K562 (cell line): ENCODE data around the gene SLC38A1. TPM values are rescaled to one million over a fixed set of nuclear protein-coding genes. Genes with fewer than 3 reads are reported as not detected.

ENCODE experiments used
- ATAC-seq: fragments of 200-7000 bp; cut with Tn5 transposase; 3 replicates; pipeline ENCODE4 v1.9.1; 2020; ENCODE audit warnings: moderate library complexity
- BruUV-seq: library from RNA; stranded (reverse); fragments of 400-500 nt; replicated peaks from 2 replicates; lab custom pipeline; 2021; lab: Mats Ljungman, UMichigan
- CTCF ChIA-PET: fragments of 300-600 bp; formaldehyde crosslinking; extraction: SDS; loops from one replicate; lab custom pipeline; 2021; ENCODE audit warnings: low intra/inter-chr PET ratio; lab: Yijun Ruan, JAX
- POLR2A ChIA-PET: fragments of 300-600, 350-650 bp; sonication (Branson Sonifier 250); formaldehyde crosslinking; extraction: SDS; loops from one replicate; lab custom pipeline; 2021; ENCODE audit warnings: antibody characterized with exemption, inconsistent platforms; lab: Yijun Ruan, JAX
- DNase-seq, 4 experiments: peaks; one replicate each; pipeline versions ENCODE4 v3.0.0 to v3.0.0-alpha.2; 2011 to 2018; ENCODE audit warnings: low spot score in 3 of 4, mixed read lengths in 3 of 4; ENCODE audit errors: extremely low read depth in 1 of 4
- FAIRE-seq: peaks from 2 replicates; lab custom pipeline; 2011; peaks lifted over from hg19 to GRCh38; lab: Jason Lieb, UNC
- H2AFZ ChIP-seq: 2 replicates; pipeline ENCODE4 v1.6.0; 2011; ENCODE audit warnings: low read depth, low read length, control low read depth, inconsistent platforms
- H3K27ac ChIP-seq: fragments of 200-600 bp; 3 replicates; pipeline ENCODE4 v1.8.0; 2011; ENCODE audit warnings: low read depth, mild to moderate bottlenecking, control low read depth, inconsistent platforms, low read length, moderate library complexity, mixed read lengths; ENCODE audit errors: extremely low read depth
- H3K27me3 ChIP-seq, 2 experiments: fragments of 300-600 bp in 1 of 2; 2 replicates in 1 of 2; 3 replicates in 1 of 2; pipeline versions ENCODE4 v1.6.0 to v1.8.0; 2011; ENCODE audit warnings: inconsistent platforms in 2 of 2, low read length in 2 of 2, mild to moderate bottlenecking in 1 of 2, mixed read lengths in 1 of 2, moderate library complexity in 1 of 2; ENCODE audit not compliant: control insufficient read depth in 2 of 2, insufficient read depth in 2 of 2
- H3K36me3 ChIP-seq: fragments of 300-600 bp; 3 replicates; pipeline ENCODE4 v1.8.0; 2011; ENCODE audit warnings: mild to moderate bottlenecking, low read length, inconsistent platforms; ENCODE audit not compliant: control insufficient read depth, insufficient read depth
- H3K4me1 ChIP-seq, 2 experiments: fragments of 200-600 bp in 1 of 2; replicated peaks in 1 of 2; 2 replicates in 1 of 2; 3 replicates in 1 of 2; pipeline versions ENCODE4 v1.5.1 to v1.8.0; 2011; ENCODE audit warnings: inconsistent platforms in 2 of 2, low read length in 2 of 2, mild to moderate bottlenecking in 1 of 2, mixed read lengths in 1 of 2, moderate library complexity in 1 of 2; ENCODE audit not compliant: control insufficient read depth in 2 of 2, insufficient read depth in 2 of 2
- H3K4me2 ChIP-seq: 2 replicates; pipeline ENCODE4 v1.6.1; 2011; ENCODE audit warnings: low read length, control low read depth, inconsistent platforms, mixed read lengths; ENCODE audit not compliant: insufficient read depth
- H3K4me3 ChIP-seq: fragments of 200-600 bp; sonication (generic), shearing (Covaris generic); 2 replicates; pipeline ENCODE4 v1.5.1; 2016; ENCODE audit warnings: control low read depth, inconsistent platforms
- H3K79me2 ChIP-seq: fragments of 200-600 bp; 3 replicates; pipeline ENCODE4 v1.8.0; 2011; ENCODE audit warnings: low read length, inconsistent platforms; ENCODE audit not compliant: control insufficient read depth, insufficient read depth
- H3K9ac ChIP-seq, 2 experiments: 2 replicates each; pipeline versions ENCODE4 v1.6.0 to v1.6.1; 2011; ENCODE audit warnings: low read depth in 2 of 2, low read length in 2 of 2, control low read depth in 1 of 2, inconsistent platforms in 1 of 2, mild to moderate bottlenecking in 1 of 2, mixed read lengths in 1 of 2; ENCODE audit not compliant: insufficient read depth in 1 of 2
- H3K9me1 ChIP-seq: one replicate; pipeline ENCODE4 v1.6.0; 2011; ENCODE audit warnings: inconsistent platforms, mild to moderate bottlenecking, low read length, moderate library complexity; ENCODE audit not compliant: control insufficient read depth, insufficient read depth
- H3K9me3 ChIP-seq: replicated peaks from 2 replicates; pipeline ENCODE4 v1.5.1; 2011; ENCODE audit warnings: low read depth, low read length, inconsistent platforms; ENCODE audit not compliant: control insufficient read depth, insufficient read depth
- H4K20me1 ChIP-seq: replicated peaks from 2 replicates; pipeline ENCODE4 v1.6.1; 2011; ENCODE audit warnings: low read length, inconsistent platforms, mixed read lengths; ENCODE audit not compliant: control insufficient read depth, insufficient read depth
- CBX1 ChIP-seq: sonication (generic); IDR thresholded peaks from 2 replicates; pipeline ENCODE4 v1.6.1; 2016; ENCODE audit warnings: antibody characterized with exemption, low read depth, mild to moderate bottlenecking
- YY1 ChIP-seq, 3 experiments: IDR thresholded peaks; 2 replicates each; pipeline ENCODE4 v1.6.1; 2011; ENCODE audit warnings: low read length in 2 of 3, mild to moderate bottlenecking in 2 of 3, moderate library complexity in 2 of 3, borderline replicate concordance in 1 of 3, control low read depth in 1 of 3, low read depth in 1 of 3; ENCODE audit not compliant: insufficient read depth in 3 of 3, insufficient replicate concordance in 2 of 3, control insufficient read depth in 1 of 3, insufficient read length in 1 of 3; ENCODE audit errors: extremely low read depth in 1 of 3
- ZC3H4 ChIP-seq: sonication (generic); formaldehyde crosslinking; IDR thresholded peaks from 2 replicates; pipeline ENCODE4 v1.9.0; 2021; ENCODE audit warnings: missing genetic modification reagents, borderline replicate concordance
- WGBS: fragments of 100-300 bp; shearing (Covaris generic); methylation state at CpG from one replicate; pipeline ENCODE4 v1.1.6; 2016; ENCODE audit warnings: low coverage, mixed read lengths; ENCODE audit not compliant: insufficient coverage; ENCODE audit errors: missing lambda C conversion rate; 5-methylcytosine and 5-hydroxymethylcytosine counted together
- in situ Hi-C: fragments of 300-500 bp; cut with MboI; formaldehyde crosslinking; loops from 4 replicates; pipeline ENCODE4 v1.15.0; 2018; ENCODE audit warnings: inconsistent platforms, mixed read lengths
- intact Hi-C: fragments of 100-400 bp; cut with micrococcal nuclease; formaldehyde crosslinking; loops from 2 replicates; pipeline ENCODE4 v1.14.2; 2022
- polyA plus RNA-seq, 8 experiments: library from polyadenylated mRNA; depleted of rRNA in 4 of 8; stranded (reverse) in 5 of 8; unstranded in 3 of 8; fragments of >200 nt; fragmentation: Nextera tagmentation in 2 of 8; fragmentation: Illumina TruSeq in 1 of 8; extraction: Ambion mirVana in 2 of 8; extraction: Trizol in 1 of 8; gene quantifications; 2 replicates each; pipeline versions ENCODE4 v1.2.1 to v1.2.3, GENCODE V29; 2011 to 2014; ENCODE audit warnings: inconsistent platforms in 1 of 8, missing spikeins in 1 of 8
- total RNA-seq, 7 experiments: library from RNA; depleted of rRNA in 6 of 7; stranded (reverse); fragments of >200 nt in 6 of 7; fragmentation: Illumina TruSeq in 2 of 7; extraction: Trizol in 2 of 7; gene quantifications; 2 replicates each; pipeline versions ENCODE4 v1.2.1 to v1.2.3, GENCODE V29; 2011 to 2021; ENCODE audit warnings: low replicate concordance in 1 of 7
- TF ChIP-seq, protein P1 (sequence below): conservative IDR thresholded peaks from 2 replicates; pipeline ENCODE4 v1.6.1; 2011; ENCODE audit warnings: low read depth, mild to moderate bottlenecking, low read length; ENCODE audit not compliant: control insufficient read depth
- TF ChIP-seq, protein P2 (sequence below), 2 experiments: IDR thresholded peaks; 2 replicates each; pipeline ENCODE4 v1.6.1; 2011; ENCODE audit warnings: borderline replicate concordance in 1 of 2, control low read depth in 1 of 2, low read depth in 1 of 2, low read length in 1 of 2, mild to moderate bottlenecking in 1 of 2, mixed read lengths in 1 of 2, moderate library complexity in 1 of 2; ENCODE audit not compliant: insufficient read depth in 1 of 2, insufficient read length in 1 of 2, poor library complexity in 1 of 2, severe bottlenecking in 1 of 2; ENCODE audit errors: extremely low read depth in 1 of 2

The SLC38A1 gene
- total and polyA plus RNA-seq, 9 of the 15 experiments (the other 6 are each of a cell fraction or from before 2014, with no cell fraction given) = 51.9 to 112 (median 75.0) TPM

DNA sequence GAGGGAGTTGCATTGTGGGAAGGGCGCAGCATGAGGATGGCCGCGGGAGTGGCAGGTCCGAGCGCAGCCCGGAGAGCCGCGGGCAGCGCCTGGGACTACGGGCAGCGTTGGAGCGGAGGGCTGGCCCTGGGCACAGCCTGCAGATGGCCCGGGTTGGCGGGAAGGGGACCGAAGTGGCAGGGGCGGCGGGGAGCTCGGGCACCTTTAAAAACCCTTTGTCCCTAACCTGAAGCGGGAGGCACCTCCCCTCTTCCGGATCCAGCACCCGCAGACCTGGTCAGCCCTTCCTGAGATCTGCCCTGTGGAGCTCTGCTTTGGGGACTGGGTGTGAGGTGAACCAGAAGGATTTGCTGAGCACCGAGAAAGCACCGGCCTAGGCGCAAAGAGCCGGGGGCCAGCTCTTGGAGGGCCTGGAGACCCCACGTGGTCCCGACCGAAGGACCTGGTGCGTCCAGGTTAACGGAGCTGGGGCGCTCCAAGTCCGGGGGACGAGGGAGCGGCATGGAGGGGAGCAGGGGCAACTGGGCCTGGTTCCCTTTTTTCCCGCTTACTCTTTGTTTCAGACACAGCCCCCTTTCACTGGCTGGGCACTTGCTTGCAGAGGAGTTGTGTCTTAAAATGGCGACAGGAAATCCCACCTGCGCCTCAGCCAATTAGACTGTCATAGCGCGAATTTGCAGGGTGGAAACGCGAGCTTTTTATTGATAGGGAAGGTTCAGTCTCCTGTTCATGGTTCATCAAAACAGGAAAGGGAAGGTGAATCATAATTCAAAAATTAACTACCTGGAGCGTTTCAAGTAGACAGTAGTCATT lies 792 bp upstream of the SLC38A1 start:
- WGBS = 96% methylated on average over 26 of the region's 42 CpGs
- no TSS peak for BruUV-seq
- DNase-seq = no peak

More for the DNA sequence above, 792 bp upstream of the SLC38A1 start:
- H3K27me3 ChIP-seq = no peaks in the 10 kb centered on the region
- peak overlapping the region in 1 of 2 experiments; percentile 99; a peak in 1 of 4 replicates for H3K9ac ChIP-seq
- peaks cover 11% of the 10 kb centered on the region for H4K20me1 ChIP-seq
- peak overlapping the region; percentile 94; the same call in 1 of the 2 replicates for H2AFZ ChIP-seq
- peaks cover 42% of the 10 kb centered on the region for H3K79me2 ChIP-seq
- H3K36me3 ChIP-seq = peaks cover 12% of the 10 kb centered on the region; the same call in 1 of the 3 replicates
- TF ChIP-seq, protein P1, sequence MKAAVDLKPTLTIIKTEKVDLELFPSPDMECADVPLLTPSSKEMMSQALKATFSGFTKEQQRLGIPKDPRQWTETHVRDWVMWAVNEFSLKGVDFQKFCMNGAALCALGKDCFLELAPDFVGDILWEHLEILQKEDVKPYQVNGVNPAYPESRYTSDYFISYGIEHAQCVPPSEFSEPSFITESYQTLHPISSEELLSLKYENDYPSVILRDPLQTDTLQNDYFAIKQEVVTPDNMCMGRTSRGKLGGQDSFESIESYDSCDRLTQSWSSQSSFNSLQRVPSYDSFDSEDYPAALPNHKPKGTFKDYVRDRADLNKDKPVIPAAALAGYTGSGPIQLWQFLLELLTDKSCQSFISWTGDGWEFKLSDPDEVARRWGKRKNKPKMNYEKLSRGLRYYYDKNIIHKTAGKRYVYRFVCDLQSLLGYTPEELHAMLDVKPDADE = no peak
- TF ChIP-seq YY1 (IDR thresholded peaks at IDR 0.05; ENCODE audit: borderline replicate concordance in 1 of 3, control insufficient read depth in 1 of 3, extremely low read depth in 1 of 3, insufficient read depth in 3 of 3, insufficient read length in 1 of 3, insufficient replicate concordance in 2 of 3, low read depth in 1 of 3, low read length in 2 of 3) (peak in 1 of 3 experiments; percentile 37), ZC3H4 (CRISPR knock-in tag) (no peak), CBX1 (peak; percentile 25; the same call in 1 of the 2 replicates)
- TF ChIP-seq, protein P2, sequence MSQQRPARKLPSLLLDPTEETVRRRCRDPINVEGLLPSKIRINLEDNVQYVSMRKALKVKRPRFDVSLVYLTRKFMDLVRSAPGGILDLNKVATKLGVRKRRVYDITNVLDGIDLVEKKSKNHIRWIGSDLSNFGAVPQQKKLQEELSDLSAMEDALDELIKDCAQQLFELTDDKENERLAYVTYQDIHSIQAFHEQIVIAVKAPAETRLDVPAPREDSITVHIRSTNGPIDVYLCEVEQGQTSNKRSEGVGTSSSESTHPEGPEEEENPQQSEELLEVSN (IDR thresholded peaks at IDR 0.05; ENCODE audit: borderline replicate concordance in 1 of 2, extremely low read depth in 1 of 2, insufficient read depth in 1 of 2, insufficient read length in 1 of 2, low read depth in 1 of 2, low read length in 1 of 2, poor library complexity in 1 of 2, severe bottlenecking in 1 of 2) = peak in 1 of 2 experiments; percentile 7
- FAIRE-seq (no peak), ATAC-seq (no peak)
- no peaks in the 10 kb centered on the region for H3K9me3 ChIP-seq
- POLR2A ChIA-PET = interaction anchor here (0.6 to 2.0 kb wide), 3 partner anchors 10 to 316 kb away, joined by 3 to 12 read pairs (median 6); no protein-coding TSS in a partner anchor
- H3K4me3 ChIP-seq = no peak overlapping the region
- H3K27ac ChIP-seq = peak overlapping the region; percentile 96; the same call in 1 of the 3 replicates
- H3K4me2 ChIP-seq = no peak overlapping the region
- H3K9me1 ChIP-seq = no peaks in the 10 kb centered on the region
- peaks cover 13 to 33% of the 10 kb centered on the region in 2 experiments; a peak in 4 of 5 replicates for H3K4me1 ChIP-seq
- intact Hi-C loops = loop anchor here (5.0 to 10.0 kb wide), 4 partner anchors 87 to 285 kb away; partner anchors contain the start of gene SCAF11
- in situ Hi-C loops = no loop called here
- CTCF ChIA-PET = no interaction called here
